AG04450 (cell line): Measurements from ENCODE around the gene HIBADH. TPM values are rescaled to one million over a fixed set of nuclear protein-coding genes. Genes with fewer than 3 reads are reported as not detected.

Experiments used
- CTCF ChIA-PET: fragments of 300-600, 350-600 bp; formaldehyde crosslinking; extraction: SDS; loops from one replicate; lab custom pipeline; 2022; ENCODE audit warnings: antibody characterized with exemption, inconsistent platforms; lab: Charles Lee
- POLR2A ChIA-PET: fragments of 350-600 bp; formaldehyde crosslinking; extraction: SDS; loops from one replicate; lab custom pipeline; 2021; ENCODE audit warnings: antibody characterized with exemption, inconsistent platforms; lab: Yijun Ruan, JAX
- DNase-seq: peaks from one replicate; pipeline ENCODE4 v3.0.0-alpha.2; 2011; ENCODE audit warnings: low read depth, low spot score
- H3K27ac ChIP-seq: one replicate; pipeline ENCODE4 v1.5.1; 2012; ENCODE audit warnings: low read depth, low read length, control low read depth
- H3K27me3 ChIP-seq: one replicate; pipeline ENCODE4 v1.6.0; 2012; ENCODE audit warnings: low read length; ENCODE audit not compliant: control insufficient read depth, insufficient read depth
- H3K4me3 ChIP-seq: 2 replicates; pipeline ENCODE4 v1.5.1; 2011; ENCODE audit warnings: mild to moderate bottlenecking, low read depth, low read length, control low read depth
- H3K9me3 ChIP-seq: 2 replicates; pipeline ENCODE4 v1.5.1; 2012; ENCODE audit warnings: low read length; ENCODE audit not compliant: control insufficient read depth, insufficient read depth
- polyA plus RNA-seq: library from polyadenylated mRNA; depleted of rRNA; stranded (reverse); fragments of >200 nt; gene quantifications from 2 replicates; pipeline ENCODE4 v1.2.3, GENCODE V29; 2011
- TF ChIP-seq, protein P1 (sequence below): IDR thresholded peaks from 2 replicates; pipeline ENCODE4 v1.5.1; 2011; ENCODE audit warnings: low read depth, low read length, control low read depth, inconsistent platforms

Gene HIBADH
- polyA plus RNA-seq, 1 experiment = 86.3 TPM

DNA sequence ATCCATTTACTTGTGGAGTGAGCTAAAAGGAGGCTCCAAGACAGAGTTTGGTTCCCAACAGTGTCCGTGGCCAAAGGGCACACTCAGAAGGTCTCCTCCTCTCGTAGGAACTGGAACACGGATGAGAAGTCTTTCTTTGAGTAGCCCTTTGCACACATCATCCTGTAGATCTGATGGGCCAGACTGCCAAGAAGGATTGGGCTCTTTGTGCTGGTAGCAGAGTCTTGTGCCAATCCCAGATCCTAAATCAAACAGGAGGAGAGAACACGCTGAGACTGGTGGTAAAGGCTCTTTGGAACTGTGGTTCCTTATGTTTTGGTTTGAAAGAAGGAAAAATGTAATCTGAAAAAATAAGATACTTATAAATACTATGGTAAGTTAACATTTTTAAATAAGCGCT is 136.6 kb downstream of the HIBADH start:
- Histone ChIP-seq H3K4me3 (no peak overlapping the region), H3K27ac (no peak overlapping the region), H3K27me3 (no peaks in the 10 kb centered on the region), H3K9me3 (peaks cover 3% of the 10 kb centered on the region; the same call in 1 of the 2 replicates)
- DNase-seq = no peak
- POLR2A ChIA-PET = no interaction called here
- TF ChIP-seq, protein P1, sequence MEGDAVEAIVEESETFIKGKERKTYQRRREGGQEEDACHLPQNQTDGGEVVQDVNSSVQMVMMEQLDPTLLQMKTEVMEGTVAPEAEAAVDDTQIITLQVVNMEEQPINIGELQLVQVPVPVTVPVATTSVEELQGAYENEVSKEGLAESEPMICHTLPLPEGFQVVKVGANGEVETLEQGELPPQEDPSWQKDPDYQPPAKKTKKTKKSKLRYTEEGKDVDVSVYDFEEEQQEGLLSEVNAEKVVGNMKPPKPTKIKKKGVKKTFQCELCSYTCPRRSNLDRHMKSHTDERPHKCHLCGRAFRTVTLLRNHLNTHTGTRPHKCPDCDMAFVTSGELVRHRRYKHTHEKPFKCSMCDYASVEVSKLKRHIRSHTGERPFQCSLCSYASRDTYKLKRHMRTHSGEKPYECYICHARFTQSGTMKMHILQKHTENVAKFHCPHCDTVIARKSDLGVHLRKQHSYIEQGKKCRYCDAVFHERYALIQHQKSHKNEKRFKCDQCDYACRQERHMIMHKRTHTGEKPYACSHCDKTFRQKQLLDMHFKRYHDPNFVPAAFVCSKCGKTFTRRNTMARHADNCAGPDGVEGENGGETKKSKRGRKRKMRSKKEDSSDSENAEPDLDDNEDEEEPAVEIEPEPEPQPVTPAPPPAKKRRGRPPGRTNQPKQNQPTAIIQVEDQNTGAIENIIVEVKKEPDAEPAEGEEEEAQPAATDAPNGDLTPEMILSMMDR = no peak
- CTCF ChIA-PET = no interaction called here

DNA sequence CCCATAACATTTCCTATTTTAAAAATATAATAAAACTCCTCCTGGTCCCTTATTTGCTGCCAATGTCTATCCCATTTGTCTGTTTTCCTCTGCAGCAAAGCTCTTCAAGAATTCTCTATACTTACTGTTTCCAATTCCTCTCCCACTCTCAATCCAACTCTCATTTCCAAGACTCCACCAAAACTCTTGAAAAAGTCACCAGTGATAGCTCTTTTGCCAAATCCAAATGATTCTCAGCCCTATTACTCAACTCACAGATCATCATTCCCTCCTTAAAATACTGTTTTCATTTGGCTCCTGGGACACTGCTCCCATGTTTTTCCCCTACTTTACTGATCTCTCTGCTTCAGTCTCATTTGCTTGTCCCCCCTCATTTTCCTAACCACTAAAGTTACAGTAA is 139.4 kb downstream of the HIBADH start:
- CTCF ChIA-PET = no interaction called here
- H3K4me3 ChIP-seq = no peak overlapping the region
- TF ChIP-seq, protein P1 = no peak
- POLR2A ChIA-PET = no interaction called here
- H3K27me3 ChIP-seq = no peaks in the 10 kb centered on the region
- H3K9me3 ChIP-seq = no peaks in the 10 kb centered on the region; the same call in 1 of the 2 replicates
- no peak overlapping the region for H3K27ac ChIP-seq
- DNase-seq = no peak

- DNase-seq = no peak
- Histone ChIP-seq H3K27ac (no peak overlapping the region), H3K27me3 (no peaks in the 10 kb centered on the region), H3K9me3 (no peaks in the 10 kb centered on the region), H3K4me3 (no peak overlapping the region)
- TF ChIP-seq, protein P1 = no peak
- POLR2A ChIA-PET = no interaction called here
- CTCF ChIA-PET = no interaction called here
Observed at GRCh38 chr7:27522566-27522965, 140.1 kb downstream of the HIBADH start.

GRCh38 chr7:27520815-27521790 is 141.6 kb downstream of the HIBADH start:
- Histone ChIP-seq H3K9me3 (no peaks in the 10 kb centered on the region), H3K27me3 (no peaks in the 10 kb centered on the region), H3K27ac (no peak overlapping the region), H3K4me3 (no peak overlapping the region)
- peak; percentile 55 for DNase-seq
- TF ChIP-seq, protein P1 = no peak
- CTCF ChIA-PET = interaction anchor here (0.6 kb wide), 1 partner anchor 325 kb away, joined by 3 read pairs; no protein-coding TSS in a partner anchor
- POLR2A ChIA-PET = interaction anchor here (1.0 kb wide), 1 partner anchor 11 kb away, joined by 4 read pairs; no protein-coding TSS in a partner anchor

DNA sequence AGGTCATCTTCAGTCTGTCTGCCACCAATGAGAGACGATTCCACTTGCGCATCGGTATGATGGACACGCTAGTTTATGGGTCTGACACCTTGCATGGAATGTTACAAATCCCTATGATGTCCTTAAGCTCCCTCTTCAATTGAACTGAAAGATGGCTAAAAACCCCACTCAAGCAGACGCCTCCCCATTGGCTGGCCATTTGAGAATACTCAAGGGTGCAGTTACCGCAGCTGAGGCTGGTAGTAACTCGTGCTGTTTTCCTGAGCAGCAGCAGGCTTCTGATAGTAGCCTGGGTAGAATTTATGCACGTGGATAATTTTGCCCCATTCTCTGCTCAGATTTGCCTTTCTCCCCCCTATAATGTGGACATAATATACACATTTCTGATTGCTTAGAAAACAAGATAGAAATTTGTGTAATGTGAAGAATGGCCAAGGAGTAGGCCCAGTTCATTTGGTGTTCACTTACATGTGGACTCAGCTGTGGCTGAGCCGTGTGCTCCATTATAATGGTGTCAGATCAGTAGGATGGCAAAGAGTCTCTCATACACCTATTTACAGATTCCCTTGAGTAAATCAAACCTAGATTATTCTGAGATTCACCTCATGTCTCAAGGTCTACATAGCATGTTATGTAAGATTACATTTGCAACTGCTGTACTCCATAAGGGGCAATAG is 142.8 kb downstream of the HIBADH start:
- DNase-seq = no peak
- TF ChIP-seq, protein P1 = no peak
- Histone ChIP-seq H3K9me3 (no peaks in the 10 kb centered on the region), H3K4me3 (no peak overlapping the region), H3K27ac (no peak overlapping the region), H3K27me3 (no peaks in the 10 kb centered on the region)
- ChIA-PET POLR2A (no interaction called here), CTCF (no interaction called here)
